GM23248 (cell line): ENCODE data around the gene ZC3H18.

ENCODE experiments used
- EZH2 ChIP-seq: fragments of 200-600 bp; sonication (generic); IDR thresholded peaks from 2 replicates; pipeline ENCODE4 v1.6.1; 2018; ENCODE audit warnings: antibody characterized with exemption, mild to moderate bottlenecking; ENCODE audit not compliant: insufficient read depth, poor library complexity, severe bottlenecking
- EZH2phosphoT487 ChIP-seq: fragments of 200-600 bp; sonication (generic); IDR thresholded peaks from 2 replicates; pipeline ENCODE4 v1.6.1; 2018; ENCODE audit warnings: antibody characterized with exemption, moderate library complexity, mild to moderate bottlenecking, low read depth; ENCODE audit not compliant: insufficient read depth

DNA sequence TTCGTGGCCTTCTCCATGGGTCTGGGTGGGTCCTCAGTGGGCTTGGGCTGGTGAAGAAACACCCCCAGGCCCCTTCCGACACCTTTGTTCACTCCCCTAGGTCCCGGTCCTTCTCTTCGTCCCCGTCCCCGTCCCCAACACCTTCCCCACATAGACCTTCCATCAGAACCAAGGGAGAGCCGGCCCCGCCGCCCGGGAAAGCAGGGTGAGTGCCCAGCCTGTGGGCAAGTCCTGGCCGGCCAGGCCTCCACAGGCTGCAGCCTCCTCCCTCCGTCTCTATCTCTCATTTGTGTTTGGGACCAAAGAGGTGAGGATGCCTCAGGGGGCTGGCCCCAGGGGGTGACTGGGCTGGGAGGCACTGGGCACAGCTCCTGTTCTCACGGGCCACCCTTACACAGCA lies 53.7 kb downstream of the ZC3H18 start:
- TF ChIP-seq EZH2, result no peak
- TF ChIP-seq EZH2phosphoT487, result no peak
